H1 (cell line): ENCODE data around the gene DGKI. TPM values are rescaled to one million over a fixed set of nuclear protein-coding genes. Genes with fewer than 3 reads are reported as not detected.

Source experiments
- ASH2L ChIP-seq: fragments of 200-600, 300-600 bp; sonication (generic); IDR thresholded peaks from one replicate; pipeline ENCODE4 v1.7.1; 2017; ENCODE audit warnings: low read length
- CBX8 ChIP-seq: fragments of 300-800, 300-1000 bp; sonication (generic); IDR thresholded peaks from 2 replicates; pipeline ENCODE4 v1.7.1; 2016; ENCODE audit warnings: low read depth, low read length, borderline replicate concordance
- HDAC6 ChIP-seq: IDR thresholded peaks from one replicate; pipeline ENCODE4 v1.7.1; 2012; ENCODE audit warnings: low read depth, mild to moderate bottlenecking, inconsistent platforms, low read length, moderate library complexity
- KDM4A ChIP-seq: IDR thresholded peaks from one replicate; pipeline ENCODE4 v1.7.1; 2012; ENCODE audit warnings: low read depth, mild to moderate bottlenecking, moderate library complexity, low read length, inconsistent platforms; ENCODE audit not compliant: severe bottlenecking
- SAP30 ChIP-seq: fragments of 300-600 bp; sonication (generic); IDR thresholded peaks from 2 replicates; pipeline ENCODE4 v1.7.1; 2012; ENCODE audit warnings: low read length, moderate library complexity, mild to moderate bottlenecking, inconsistent platforms; ENCODE audit not compliant: insufficient read depth, insufficient replicate concordance
- SUZ12 ChIP-seq: fragments of 200-600 bp; sonication (generic); IDR thresholded peaks from 2 replicates; pipeline ENCODE4 v1.6.1; 2012; ENCODE audit warnings: mild to moderate bottlenecking, inconsistent platforms, low read length, moderate library complexity, mixed read lengths
- TEAD4 ChIP-seq: IDR thresholded peaks from 2 replicates; pipeline ENCODE4 v1.6.1; 2012; ENCODE audit warnings: low read depth, low read length, inconsistent platforms, mixed read lengths
- polyA plus RNA-seq, 7 experiments: library from polyadenylated mRNA; depleted of rRNA in 3 of 7; stranded (reverse) in 5 of 7; unstranded in 2 of 7; fragments of >200 nt in 5 of 7; fragments of 200-250 nt in 2 of 7; gene quantifications; 1 replicate in 5 of 7; 2 replicates in 1 of 7; 4 replicates in 1 of 7; pipeline versions ENCODE4 v1.2.1 to v1.2.3, GENCODE V29; 2011 to 2013; ENCODE audit warnings: missing spikeins in 2 of 7, mixed read lengths in 2 of 7
- total RNA-seq: library from RNA; stranded (reverse); fragmentation: NEBNext Ultra II Directional; extraction: Animal tissue kit (Norgen Biotek cat#: 25700); gene quantifications from 2 replicates; pipeline ENCODE4 v1.2.1, GENCODE V29; 2021

The DGKI gene
- total and polyA plus RNA-seq, 2 of the 8 experiments (the other 6 are each of a cell fraction or from before 2014, with no cell fraction given): 0.20 to 0.71 TPM

GRCh38 chr7:137682596-137682995 is 164.2 kb downstream of the DGKI start (continued):
- TF ChIP-seq SAP30 (no peak), CBX8 (no peak), KDM4A (no peak), SUZ12 (no peak), ASH2L (no peak), TEAD4 (no peak), HDAC6 (no peak)
